HL-60/S4 treated with retinoic acid at 250 ng/mL for 4 days and 3 days (cell line): Measurements from ENCODE around the gene R3HDM2.
"Not testable (repeated sequence)": the region's sequence is repeated elsewhere in the genome, so short reads cannot be mapped to it uniquely, and the experiment has no call there.

Source experiments
- in situ Hi-C: fragments of 300-500 bp; cut with MboI; formaldehyde crosslinking; loops from 2 replicates; pipeline ENCODE4 v1.7.0; 2022; ENCODE audit warnings: low sequenced_read_pairs

R3HDM2 gene

GRCh38 chr12:57454213-57454565 is 23.3 kb upstream of the R3HDM2 start:
- in situ Hi-C loops = loop anchor here (10.0 kb wide), 1 partner anchor 189 kb away; no protein-coding TSS in a partner anchor

- in situ Hi-C loops = loop anchor here (10.0 kb wide), 1 partner anchor 188 kb away; no protein-coding TSS in a partner anchor
These were observed 22.2 kb upstream of the R3HDM2 start for GRCh38 chr12:57452937-57453509.

GRCh38 chr12:57452181-57452936 is 21.5 kb upstream of the R3HDM2 start:
- in situ Hi-C loops = loop anchor here (10.0 kb wide), 1 partner anchor 188 kb away; no protein-coding TSS in a partner anchor

DNA sequence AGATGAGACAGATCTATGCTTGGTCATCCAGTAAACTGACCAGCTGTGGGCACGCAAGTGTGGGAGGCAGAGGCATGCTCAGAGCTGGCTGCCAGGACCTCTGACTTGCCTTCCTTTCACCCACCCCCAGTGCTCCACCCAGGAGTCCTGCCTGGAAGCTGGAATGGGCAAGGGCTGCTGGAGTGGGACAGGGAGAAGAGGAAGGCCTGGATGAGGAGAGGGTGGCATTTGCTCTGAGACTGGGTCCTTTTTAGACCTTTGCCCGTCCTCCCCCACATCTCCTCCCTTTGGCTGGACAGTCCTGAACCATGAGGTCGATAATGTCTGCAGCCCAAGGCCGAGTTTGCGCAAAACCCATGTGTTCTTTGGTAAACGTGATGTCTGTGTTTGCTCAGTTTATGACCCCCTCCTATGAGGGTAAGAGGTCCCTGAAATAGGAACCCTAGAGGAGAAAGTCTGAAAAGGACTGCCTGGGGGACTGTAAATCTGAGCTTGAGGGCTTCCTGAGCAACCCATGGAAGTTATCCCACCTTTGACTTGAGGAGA is 20.5 kb upstream of the R3HDM2 start:
- in situ Hi-C loops = loop anchor here (10.0 kb wide), 1 partner anchor 187 kb away; no protein-coding TSS in a partner anchor

DNA sequence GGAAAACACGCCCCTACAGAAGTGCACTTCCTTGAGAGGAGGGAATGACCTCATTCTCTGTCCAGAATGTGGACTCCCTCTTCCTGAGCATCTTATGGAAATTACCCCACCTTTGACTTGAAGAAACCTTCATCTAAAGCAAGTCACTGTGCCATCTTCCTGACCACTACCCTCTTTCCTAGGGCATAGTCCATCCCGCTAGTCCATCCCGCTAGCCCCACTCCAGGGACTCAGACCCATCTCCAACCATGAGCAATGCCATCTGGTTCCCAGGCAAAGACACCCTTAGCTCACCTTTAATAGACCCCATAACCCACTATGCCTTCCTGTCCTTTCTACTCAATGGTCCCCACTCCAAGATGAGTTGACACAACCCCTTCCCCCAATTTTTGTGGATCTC is 19.2 kb upstream of the R3HDM2 start:
- in situ Hi-C loops = loop anchor here (10.0 kb wide), 1 partner anchor 185 kb away; no protein-coding TSS in a partner anchor

DNA sequence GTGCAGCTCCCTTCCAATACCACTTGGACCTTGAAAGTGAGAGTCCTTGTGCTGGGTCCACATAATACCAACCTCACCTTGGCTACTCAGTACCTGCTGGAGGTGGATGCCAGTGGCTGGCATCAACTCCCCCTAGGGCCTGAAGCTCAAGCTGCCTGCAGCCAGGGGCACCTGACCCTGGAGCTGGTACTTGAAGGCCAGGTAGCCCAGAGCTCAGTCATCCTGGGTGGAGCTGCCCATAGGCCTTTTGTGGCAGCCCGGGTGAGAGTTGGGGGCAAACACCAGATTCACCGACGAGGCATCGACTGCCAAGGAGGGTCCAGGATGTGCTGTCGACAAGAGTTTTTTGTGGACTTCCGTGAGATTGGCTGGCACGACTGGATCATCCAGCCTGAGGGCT is 18.5 kb upstream of the R3HDM2 start:
- in situ Hi-C loops = no loop called here

- in situ Hi-C loops = no loop called here
These were observed 17.8 kb upstream of the R3HDM2 start for GRCh38 chr12:57448669-57449068.

- in situ Hi-C loops = no loop called here
These were observed 15.6 kb upstream of the R3HDM2 start for GRCh38 chr12:57446292-57446960.

- in situ Hi-C loops = no loop called here
These were observed 13.9 kb upstream of the R3HDM2 start for GRCh38 chr12:57444744-57445143.

DNA sequence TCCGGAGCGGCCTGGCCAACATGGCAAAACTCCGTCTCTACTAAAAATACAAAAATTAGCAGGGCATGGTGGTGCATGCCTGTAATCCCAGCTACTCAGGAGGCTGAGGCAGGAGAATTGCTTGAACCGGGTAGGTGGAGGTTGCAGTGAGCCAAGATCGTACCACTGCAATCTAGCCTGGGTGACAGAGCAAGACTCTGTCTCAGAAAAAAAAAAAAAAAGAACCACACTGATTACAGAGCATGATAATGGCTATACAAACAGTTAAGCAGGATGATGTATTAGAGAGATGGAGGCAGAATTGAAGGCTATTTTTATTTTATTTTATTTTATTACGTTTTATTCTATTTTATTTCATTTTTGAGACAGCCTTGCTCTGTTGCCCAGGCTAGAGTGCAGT is 13.5 kb upstream of the R3HDM2 start:
- in situ Hi-C loops = not testable (repeated sequence)

- in situ Hi-C loops = no loop called here
These were observed 11.1 kb upstream of the R3HDM2 start for GRCh38 chr12:57441846-57442427.

DNA sequence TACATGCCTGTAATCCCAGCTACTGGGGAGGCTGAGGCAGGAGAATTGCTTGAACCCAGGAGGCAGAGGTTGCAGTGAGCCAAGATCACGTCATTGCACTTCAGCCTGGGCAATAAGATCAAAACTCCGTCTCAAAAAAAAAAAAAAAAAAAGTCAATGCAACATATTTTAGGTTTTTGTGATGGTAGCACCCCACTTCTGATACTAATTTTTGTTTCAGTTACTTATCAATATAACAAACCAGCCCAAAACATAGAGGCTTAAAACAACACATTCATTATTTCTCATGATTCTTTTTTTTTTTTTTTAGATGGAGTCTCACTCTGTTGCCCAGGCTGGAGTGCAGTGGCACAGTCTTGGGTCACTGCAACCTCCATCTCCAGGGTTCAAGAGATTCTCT is 10.6 kb upstream of the R3HDM2 start:
- in situ Hi-C loops = not testable (repeated sequence)

DNA sequence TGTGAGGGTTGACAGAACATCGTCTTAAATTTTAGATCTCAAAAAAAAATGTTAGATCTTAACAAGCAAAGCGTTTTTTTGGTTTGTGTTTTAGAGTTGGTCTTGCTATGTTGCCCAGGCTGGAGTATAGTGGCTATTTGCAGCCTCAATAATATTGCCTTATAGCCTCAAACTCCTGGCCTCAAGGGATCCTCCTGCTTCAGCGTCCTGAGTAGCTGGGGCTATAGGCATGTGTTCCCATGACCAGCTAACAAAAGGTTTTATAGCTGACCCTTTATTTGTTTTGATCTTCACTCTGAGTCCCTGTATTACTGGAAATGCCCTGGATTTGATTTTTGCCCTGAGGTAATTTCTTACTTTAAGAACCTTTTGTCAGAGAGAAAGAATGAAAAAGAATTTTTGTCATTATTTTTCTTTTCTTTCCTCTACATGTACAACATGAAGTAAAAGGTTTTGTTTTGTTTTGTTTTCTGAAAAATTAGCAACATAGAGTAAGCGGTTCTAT is 9.0 kb upstream of the R3HDM2 start:
- in situ Hi-C loops = no loop called here

GRCh38 chr12:57438400-57438799 is 7.6 kb upstream of the R3HDM2 start:
- in situ Hi-C loops = no loop called here

DNA sequence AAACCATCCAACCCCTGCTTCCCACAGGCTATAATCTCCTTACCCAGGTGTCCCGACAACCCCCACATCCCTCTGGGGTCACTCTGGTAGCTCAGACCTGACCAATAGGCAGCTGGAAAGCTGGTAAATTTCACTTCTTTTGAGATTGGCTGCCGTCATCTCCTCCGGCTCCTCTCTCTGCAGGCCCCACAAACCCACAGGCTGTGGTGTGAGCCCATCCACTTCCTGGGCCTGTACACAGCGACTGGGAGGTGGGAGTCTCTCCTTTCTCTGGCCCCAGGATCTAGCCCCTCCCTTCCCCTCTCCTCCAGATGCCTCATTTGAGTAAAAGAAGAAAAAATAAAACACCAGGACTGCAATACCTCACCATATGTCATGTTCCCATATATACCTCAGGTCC is 4.5 kb upstream of the R3HDM2 start:
- in situ Hi-C loops = no loop called here

DNA sequence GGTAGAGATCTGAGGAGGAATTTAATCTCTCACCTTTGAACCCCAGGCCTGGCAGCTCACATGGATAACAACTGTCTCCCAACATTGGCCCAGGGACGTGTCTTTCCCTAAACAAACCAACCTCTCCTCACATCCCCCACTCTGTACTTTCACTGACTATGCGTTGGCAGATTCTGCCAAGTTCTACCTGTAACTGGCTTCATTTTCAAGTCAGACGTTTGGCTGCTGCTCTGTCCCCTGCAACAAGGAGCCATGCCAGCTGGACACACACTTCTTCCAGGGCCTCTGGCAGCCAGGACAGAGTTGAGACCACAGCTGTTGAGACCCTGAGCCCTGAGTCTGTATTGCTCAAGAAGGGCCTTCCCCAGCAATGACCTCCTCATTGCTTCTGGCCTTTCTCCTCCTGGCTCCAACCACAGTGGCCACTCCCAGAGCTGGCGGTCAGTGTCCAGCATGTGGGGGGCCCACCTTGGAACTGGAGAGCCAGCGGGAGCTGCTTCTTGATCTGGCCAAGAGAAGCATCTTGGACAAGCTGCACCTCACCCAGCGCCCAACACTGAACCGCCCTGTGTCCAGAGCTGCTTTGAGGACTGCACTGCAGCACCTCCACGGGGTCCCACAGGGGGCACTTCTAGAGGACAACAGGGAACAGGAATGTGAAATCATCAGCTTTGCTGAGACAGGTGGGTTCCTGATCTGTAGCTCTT is 3.8 kb upstream of the R3HDM2 start, which contains the start of gene INHBC:
Gene INHBC, plus strand, starts transcription at position 268 of the 707 bp plus-strand sequence. Its CDS starts 103 bp downstream, at position 371.
- in situ Hi-C loops = no loop called here

- in situ Hi-C loops = no loop called here
These were observed 2.5 kb upstream of the R3HDM2 start for GRCh38 chr12:57433370-57433769.

GRCh38 chr12:57431654-57432188 is 878 bp upstream of the R3HDM2 start:
- in situ Hi-C loops = no loop called here

GRCh38 chr12:57430112-57430930 is 522 bp downstream of the R3HDM2 start:
- in situ Hi-C loops = no loop called here
